Karpas-422 (cell line): ENCODE results near the gene ARSA. TPM values are rescaled to one million over a fixed set of nuclear protein-coding genes. Genes with fewer than 3 reads are reported as not detected.
A peak's percentile ranks its signal among the peaks of the same experiment; 100 is the strongest.
"Not testable (repeated sequence)": the region's sequence is repeated elsewhere in the genome, so short reads cannot be mapped to it uniquely, and the experiment has no call there.

Source experiments
- DNase-seq: peaks from one replicate; pipeline ENCODE4 v3.0.0-alpha.2; 2015
- H2AFZ ChIP-seq: fragments of 200-600 bp; sonication (generic); 2 replicates; pipeline ENCODE4 v1.6.1; 2014; ENCODE audit warnings: antibody characterized with exemption, low read length, mixed read lengths
- H3K27ac ChIP-seq: fragments of 200-600 bp; sonication (generic); 2 replicates; pipeline ENCODE4 v1.5.1; 2014; ENCODE audit warnings: mild to moderate bottlenecking, low read length, moderate library complexity
- H3K27me3 ChIP-seq: fragments of 200-600 bp; sonication (generic); 2 replicates; pipeline ENCODE4 v1.6.1; 2014; ENCODE audit warnings: low read length, mixed read lengths
- H3K36me3 ChIP-seq: fragments of 200-600 bp; sonication (generic); 2 replicates; pipeline ENCODE4 v1.6.1; 2014; ENCODE audit warnings: low read length, mixed read lengths; ENCODE audit not compliant: insufficient read depth
- H3K4me1 ChIP-seq: fragments of 200-600 bp; sonication (generic); 2 replicates; pipeline ENCODE4 v1.6.1; 2014; ENCODE audit warnings: mild to moderate bottlenecking, low read length, mixed read lengths
- H3K4me2 ChIP-seq: fragments of 200-600 bp; sonication (generic); 2 replicates; pipeline ENCODE4 v1.6.1; 2014; ENCODE audit warnings: low read length, low read depth, mild to moderate bottlenecking; ENCODE audit not compliant: poor library complexity, severe bottlenecking
- H3K4me3 ChIP-seq: fragments of 200-600 bp; sonication (generic); 2 replicates; pipeline ENCODE4 v1.5.1; 2014; ENCODE audit warnings: mild to moderate bottlenecking, antibody characterized with exemption, low read length, mixed read lengths
- H3K79me2 ChIP-seq: fragments of 200-600 bp; sonication (generic); 2 replicates; pipeline ENCODE4 v1.6.1; 2014; ENCODE audit warnings: mild to moderate bottlenecking, low read length, mixed read lengths
- H3K9ac ChIP-seq: fragments of 200-600 bp; sonication (generic); 2 replicates; pipeline ENCODE4 v1.6.0; 2014; ENCODE audit warnings: low read length
- H3K9me2 ChIP-seq: fragments of 200-600 bp; sonication (generic), shearing (Covaris generic); replicated peaks from 2 replicates; pipeline ENCODE4 v1.6.0; 2014; ENCODE audit warnings: mild to moderate bottlenecking, low read length, moderate library complexity; ENCODE audit not compliant: insufficient read depth
- H3K9me3 ChIP-seq: fragments of 300-700, 200-600 bp; sonication (generic); 2 replicates; pipeline ENCODE4 v1.6.1; 2014; ENCODE audit warnings: low read length, mixed read lengths
- H4K20me1 ChIP-seq: fragments of 200-600 bp; sonication (generic); 2 replicates; pipeline ENCODE4 v1.6.1; 2014; ENCODE audit warnings: mild to moderate bottlenecking, antibody characterized with exemption, low read length, low read depth; ENCODE audit not compliant: insufficient read depth
- total RNA-seq: library from RNA; depleted of rRNA; stranded (reverse); fragments of >200 nt; shearing (Covaris generic); gene quantifications from 2 replicates; pipeline ENCODE4 v1.2.3, GENCODE V29; 2014; ENCODE audit warnings: low replicate concordance

ARSA gene
- total RNA-seq, 1 experiment from 2014 or later = 24.3 TPM

DNA sequence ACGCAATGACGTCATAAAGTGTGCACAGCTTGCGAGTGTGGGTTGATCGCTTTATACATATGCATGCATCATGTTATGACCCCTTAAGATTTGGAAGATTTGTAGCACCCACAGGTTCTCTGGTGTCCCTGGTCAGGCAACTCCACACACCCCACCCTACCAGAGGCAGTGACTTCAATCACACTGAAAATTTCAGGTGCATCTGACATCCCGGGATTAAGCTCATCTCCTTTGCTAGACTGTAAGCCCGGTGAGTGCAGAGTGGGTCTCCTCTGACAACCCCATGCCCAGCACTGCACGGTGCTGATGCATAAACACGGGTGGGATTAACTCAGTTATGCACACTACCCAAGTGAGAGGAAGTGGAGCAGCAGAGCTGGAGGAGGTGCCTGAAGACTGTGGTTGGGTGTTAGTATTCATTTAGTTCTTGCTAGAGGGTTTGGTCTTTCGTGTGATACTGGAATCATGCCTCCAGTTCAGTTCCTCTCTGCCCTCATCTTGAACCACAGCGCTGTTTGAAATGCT, 6.5 kb downstream of the ARSA start:
- Histone ChIP-seq H3K9ac (peak overlapping the region; percentile 73), H3K27me3 (no peaks in the 10 kb centered on the region), H3K4me3 (peak overlapping the region; percentile 65)

DNA sequence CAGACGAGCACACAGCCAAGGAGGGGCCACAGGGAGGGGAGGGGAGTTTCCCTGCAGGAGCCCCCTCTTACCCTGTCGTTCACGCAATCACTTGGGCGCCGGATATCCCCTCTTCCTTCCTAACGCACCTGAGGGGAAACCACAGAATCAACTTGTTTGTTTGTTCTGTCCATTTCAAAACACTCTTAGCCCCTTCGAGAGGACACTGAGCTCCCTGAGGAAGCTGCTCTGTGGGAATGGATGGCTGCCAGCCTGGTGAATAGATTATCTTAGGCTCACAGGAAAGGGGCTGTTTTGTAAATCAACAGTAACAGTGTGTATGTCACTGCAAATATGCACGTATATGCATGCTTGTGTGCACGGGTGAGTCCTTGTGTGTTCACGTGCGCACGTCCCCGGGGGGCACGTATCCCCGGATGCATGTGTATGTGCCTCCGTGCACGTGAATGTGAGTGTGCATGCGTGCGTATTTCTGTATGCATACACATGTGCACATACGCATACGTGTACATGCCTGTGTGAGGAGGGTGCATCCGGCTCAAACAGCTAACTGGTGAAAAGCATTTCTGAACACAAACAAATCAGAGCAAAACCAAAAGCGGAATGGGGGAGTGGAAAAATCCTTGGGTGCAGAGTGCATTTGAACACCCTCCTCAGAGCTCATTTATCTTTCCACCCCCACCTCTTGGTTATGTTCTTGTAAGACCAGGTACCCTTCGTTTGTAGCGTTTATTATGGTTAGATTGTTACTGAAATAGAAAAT, 7.2 kb downstream of the ARSA start:
- H3K4me1 ChIP-seq = peaks cover 35% of the 10 kb centered on the region
- DNase-seq = peak; percentile 76
- no peaks in the 10 kb centered on the region for H3K9me2 ChIP-seq
- no peaks in the 10 kb centered on the region for H4K20me1 ChIP-seq
- peak overlapping the region; percentile 65 for H3K4me3 ChIP-seq
- no peaks in the 10 kb centered on the region for H3K27me3 ChIP-seq
- H3K27ac ChIP-seq = peak overlapping the region; percentile 89
- H3K4me2 ChIP-seq = peak overlapping the region; percentile 89
- peak overlapping the region; percentile 73 for H3K9ac ChIP-seq
- H2AFZ ChIP-seq = peak overlapping the region; percentile 97
- no peaks in the 10 kb centered on the region for H3K79me2 ChIP-seq
- no peaks in the 10 kb centered on the region for H3K36me3 ChIP-seq
- H3K9me3 ChIP-seq = no peaks in the 10 kb centered on the region

More for the DNA sequence above, 6.5 kb downstream of the ARSA start:
- peak overlapping the region; percentile 89 for H3K4me2 ChIP-seq
- H3K27ac ChIP-seq = peak overlapping the region; percentile 89
- H2AFZ ChIP-seq = peak overlapping the region; percentile 97
- no peaks in the 10 kb centered on the region for H3K9me3 ChIP-seq
- H4K20me1 ChIP-seq = no peaks in the 10 kb centered on the region
- H3K4me1 ChIP-seq = peaks cover 36% of the 10 kb centered on the region
- no peaks in the 10 kb centered on the region for H3K36me3 ChIP-seq
- no peaks in the 10 kb centered on the region for H3K79me2 ChIP-seq
- no peaks in the 10 kb centered on the region for H3K9me2 ChIP-seq
- DNase-seq = peak; percentile 83

DNA sequence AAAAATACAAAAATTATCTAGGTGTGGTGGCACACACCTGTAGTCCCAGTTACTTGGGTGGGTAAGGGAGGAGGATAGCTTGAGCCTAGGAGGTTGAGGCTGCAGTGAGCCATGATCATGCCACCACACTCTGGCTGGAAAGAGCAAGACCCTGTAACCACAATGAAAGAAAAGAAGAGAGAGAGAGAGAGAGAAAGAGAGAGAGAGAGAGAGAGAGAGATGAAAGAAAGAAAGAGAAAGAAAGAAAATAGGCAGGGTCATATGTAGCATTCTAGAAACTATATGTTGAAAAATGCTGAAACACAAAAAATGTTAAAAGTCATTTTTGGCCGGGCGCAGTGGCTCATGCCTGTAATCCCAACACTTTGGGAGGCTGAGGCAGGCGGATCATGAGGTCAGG, 13.7 kb downstream of the ARSA start:
- H3K9me3 ChIP-seq, DNase-seq, H3K27ac ChIP-seq, H3K36me3 ChIP-seq, H3K27me3 ChIP-seq, H4K20me1 ChIP-seq, H3K79me2 ChIP-seq, H2AFZ ChIP-seq, H3K4me1 ChIP-seq, H3K9ac ChIP-seq, H3K4me2 ChIP-seq, H3K4me3 ChIP-seq, H3K9me2 ChIP-seq: not testable (repeated sequence)

DNA sequence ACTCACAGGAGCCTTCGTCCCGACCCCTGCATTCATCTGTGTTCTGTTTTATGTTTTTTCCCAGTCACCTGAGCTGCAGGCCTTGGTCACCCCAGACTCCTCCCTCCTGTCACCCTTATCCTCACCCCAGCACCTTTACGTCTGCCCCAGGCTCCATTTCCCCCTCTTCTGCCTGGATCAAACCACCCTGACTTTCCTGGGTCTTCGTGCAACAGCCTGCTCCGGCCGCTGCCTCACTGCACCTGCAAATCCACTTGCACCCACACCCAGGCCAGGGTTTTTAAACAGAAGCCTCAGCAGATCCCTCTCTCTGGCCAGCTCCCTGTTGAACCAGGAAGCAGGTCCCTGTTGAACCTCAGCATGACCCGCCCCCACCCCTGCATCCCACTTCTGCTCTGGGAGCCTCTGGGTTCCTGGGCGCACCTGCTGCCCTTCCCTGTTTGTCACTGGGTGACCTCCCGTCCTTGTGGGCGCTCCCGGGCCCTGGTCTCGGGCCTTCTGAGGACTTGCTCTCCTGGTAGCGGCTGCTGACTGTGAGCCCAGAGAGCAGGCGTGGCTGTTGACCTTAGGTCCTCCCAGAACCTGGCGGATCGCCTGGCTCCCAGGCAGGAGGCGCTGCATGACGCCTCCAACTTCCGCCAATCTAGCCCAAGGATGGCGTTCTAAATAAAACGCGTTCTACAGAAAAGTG, 14.5 kb downstream of the ARSA start:
- no peaks in the 10 kb centered on the region for H3K9me2 ChIP-seq
- H3K4me1 ChIP-seq = no peaks in the 10 kb centered on the region
- H3K4me2 ChIP-seq = no peak overlapping the region
- no peaks in the 10 kb centered on the region for H4K20me1 ChIP-seq
- no peak overlapping the region for H3K9ac ChIP-seq
- H3K79me2 ChIP-seq = no peaks in the 10 kb centered on the region
- no peak for DNase-seq
- H3K9me3 ChIP-seq = no peaks in the 10 kb centered on the region
- no peaks in the 10 kb centered on the region for H3K36me3 ChIP-seq
- no peak overlapping the region for H3K4me3 ChIP-seq
- H3K27ac ChIP-seq = no peak overlapping the region
- H2AFZ ChIP-seq = no peak overlapping the region
- no peaks in the 10 kb centered on the region for H3K27me3 ChIP-seq

DNA sequence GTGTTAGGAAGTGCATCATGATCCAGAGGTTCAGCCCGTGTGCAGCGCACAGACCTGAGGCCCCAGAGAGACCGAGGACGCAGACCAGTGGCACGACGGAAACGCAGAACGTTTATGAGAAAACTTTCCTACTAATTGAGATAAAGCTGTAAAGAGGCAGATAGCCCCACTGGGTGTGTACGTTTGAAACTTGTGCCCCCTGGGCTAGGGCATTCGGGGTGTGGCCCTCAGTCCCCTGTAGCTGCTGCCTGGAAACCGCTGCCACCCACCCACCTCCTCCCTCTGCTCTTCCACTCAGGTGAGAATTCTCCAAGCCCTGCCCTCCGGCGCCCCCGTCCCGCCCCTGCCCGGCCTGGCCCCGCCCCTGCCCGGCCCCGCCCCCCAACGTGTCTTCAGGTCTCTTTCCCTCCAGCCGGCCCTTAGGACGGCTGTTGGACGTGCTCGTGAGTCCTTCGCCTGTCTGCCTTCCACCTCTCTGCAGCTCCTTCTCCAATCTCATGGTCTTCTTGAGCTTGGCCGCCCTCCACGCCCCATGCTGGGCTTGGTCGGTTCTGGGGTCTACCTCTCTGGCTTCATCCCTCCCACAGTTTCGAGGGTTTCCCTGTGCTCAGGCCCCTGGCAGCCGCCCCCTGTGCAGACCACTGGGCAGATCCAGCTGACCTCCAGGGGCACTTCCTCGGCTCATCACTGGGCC, 15.3 kb downstream of the ARSA start:
- Histone ChIP-seq H3K4me2 (no peak overlapping the region), H3K27ac (no peak overlapping the region)

DNA sequence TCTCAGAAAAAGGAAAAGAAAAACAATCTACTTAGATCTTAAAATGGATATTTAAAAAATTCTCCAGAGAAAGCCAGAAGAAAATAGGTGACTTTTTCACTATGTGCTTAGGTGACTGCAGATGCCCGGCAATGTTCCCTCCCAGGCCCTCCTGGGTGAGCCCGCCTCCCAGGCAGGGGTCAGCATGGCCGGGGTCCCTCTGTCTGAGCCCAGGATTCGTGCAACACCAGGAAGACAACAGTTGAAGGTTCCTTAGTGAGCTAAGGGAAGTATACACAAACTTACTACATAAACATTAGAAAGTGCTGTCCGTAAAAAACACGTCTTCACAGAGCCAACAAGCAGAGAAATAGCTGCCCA, 15.8 kb downstream of the ARSA start:
- Histone ChIP-seq H3K9ac (no peak overlapping the region), H3K4me2 (no peak overlapping the region), H3K4me3 (no peak overlapping the region), H3K9me2 (no peaks in the 10 kb centered on the region), H3K9me3 (no peaks in the 10 kb centered on the region), H3K79me2 (no peaks in the 10 kb centered on the region), H3K27me3 (no peaks in the 10 kb centered on the region), H4K20me1 (no peaks in the 10 kb centered on the region), H3K4me1 (no peaks in the 10 kb centered on the region), H3K27ac (no peak overlapping the region), H2AFZ (no peak overlapping the region), H3K36me3 (no peaks in the 10 kb centered on the region)
- no peak for DNase-seq

More for the DNA sequence above, 15.3 kb downstream of the ARSA start:
- Histone ChIP-seq H4K20me1 (no peaks in the 10 kb centered on the region), H3K4me3 (no peak overlapping the region), H3K79me2 (no peaks in the 10 kb centered on the region), H3K27me3 (no peaks in the 10 kb centered on the region), H3K9me2 (no peaks in the 10 kb centered on the region), H2AFZ (no peak overlapping the region), H3K4me1 (no peaks in the 10 kb centered on the region), H3K9ac (no peak overlapping the region), H3K36me3 (no peaks in the 10 kb centered on the region), H3K9me3 (no peaks in the 10 kb centered on the region)
- peak; percentile 61 for DNase-seq

DNA sequence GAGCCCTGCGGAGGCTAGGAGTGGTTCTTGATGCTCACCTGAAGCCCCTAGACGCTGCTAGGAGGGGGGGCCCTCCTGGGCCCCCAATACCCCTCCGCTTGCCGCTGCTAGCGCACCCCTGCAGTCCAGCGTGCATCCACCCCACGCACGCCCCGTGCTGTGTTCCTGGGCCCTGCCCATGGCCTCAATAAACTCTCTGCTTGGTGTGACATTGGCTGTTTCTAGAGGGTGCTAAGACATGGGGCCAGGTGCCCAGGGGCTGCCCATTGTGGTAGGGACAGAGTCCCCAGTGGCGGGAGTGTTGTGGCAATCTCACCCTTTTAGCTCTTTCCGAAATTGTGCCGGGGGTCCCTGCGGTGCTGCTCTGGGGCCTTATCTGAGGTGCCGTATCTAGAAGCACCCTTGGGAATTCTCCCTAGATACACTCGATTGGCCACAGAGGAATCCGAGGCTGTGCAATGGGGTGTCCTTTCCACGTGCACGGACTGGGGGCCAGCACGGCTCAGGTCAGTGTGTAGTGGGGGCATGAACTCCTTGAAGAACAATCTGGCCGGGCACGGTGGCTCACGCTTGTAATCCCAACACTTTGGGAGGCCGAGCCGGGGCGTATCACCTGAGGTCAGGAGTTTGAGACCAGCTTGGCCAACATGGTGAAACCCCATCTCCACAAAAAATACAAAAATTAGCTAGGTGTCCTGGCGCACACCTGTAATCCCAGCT, 16.5 kb downstream of the ARSA start:
- H3K4me2 ChIP-seq = no peak overlapping the region

More for the DNA sequence above, 16.5 kb downstream of the ARSA start:
- DNase-seq = no peak
- Histone ChIP-seq H3K27me3 (no peaks in the 10 kb centered on the region), H3K4me3 (no peak overlapping the region), H2AFZ (no peak overlapping the region), H3K79me2 (no peaks in the 10 kb centered on the region), H3K9ac (no peak overlapping the region), H3K36me3 (no peaks in the 10 kb centered on the region), H3K4me1 (no peaks in the 10 kb centered on the region), H4K20me1 (no peaks in the 10 kb centered on the region), H3K9me3 (no peaks in the 10 kb centered on the region), H3K9me2 (no peaks in the 10 kb centered on the region), H3K27ac (no peak overlapping the region)
